HEK293T (cell line): ENCODE results near the gene ANKRD42.

Experiments used
- CTCF ChIA-PET: fragments of 350-600 bp; formaldehyde crosslinking; extraction: SDS; loops from one replicate; lab custom pipeline; 2021; ENCODE audit warnings: antibody characterized with exemption, inconsistent platforms; lab: Yijun Ruan, JAX
- POLR2A ChIA-PET: fragments of 350-600 bp; formaldehyde crosslinking; extraction: SDS; loops from one replicate; lab custom pipeline; 2020; ENCODE audit warnings: antibody characterized with exemption, inconsistent platforms; lab: Yijun Ruan, JAX
- DNase-seq: peaks from one replicate; pipeline ENCODE4 v3.0.0; 2012; ENCODE audit warnings: mixed read lengths; ENCODE audit errors: extremely low spot score
- ARNT ChIP-seq: fragments of 450-650 bp; IDR thresholded peaks from 2 replicates; pipeline ENCODE4 v1.6.1; 2017; ENCODE audit warnings: mild to moderate bottlenecking
- BHLHE40 ChIP-seq: fragments of 450-650 bp; IDR thresholded peaks from 2 replicates; pipeline ENCODE4 v1.6.1; 2016; ENCODE audit warnings: mild to moderate bottlenecking, moderate library complexity, borderline replicate concordance
- CTBP1 ChIP-seq: fragments of 450-650 bp; IDR thresholded peaks from 2 replicates; pipeline ENCODE4 v1.6.1; 2016; ENCODE audit warnings: borderline replicate concordance
- ELF4 ChIP-seq: fragments of 450-650 bp; IDR thresholded peaks from 2 replicates; pipeline ENCODE4 v1.6.1; 2017; ENCODE audit warnings: antibody characterized with exemption
- FOXA1 ChIP-seq: fragments of 450-650 bp; IDR thresholded peaks from 2 replicates; pipeline ENCODE4 v1.6.1; 2016; ENCODE audit warnings: mild to moderate bottlenecking
- FOXK2 ChIP-seq: fragments of 450-650 bp; IDR thresholded peaks from 2 replicates; pipeline ENCODE4 v1.6.1; 2016; ENCODE audit warnings: mild to moderate bottlenecking
- FOXM1 ChIP-seq: fragments of 450-650 bp; IDR thresholded peaks from 2 replicates; pipeline ENCODE4 v1.6.1; 2017; ENCODE audit warnings: mild to moderate bottlenecking, borderline replicate concordance
- HDGF ChIP-seq: fragments of 450-650 bp; IDR thresholded peaks from 2 replicates; pipeline ENCODE4 v1.6.1; 2017; ENCODE audit warnings: antibody characterized with exemption, borderline replicate concordance
- L3MBTL2 ChIP-seq: fragments of 450-650 bp; conservative IDR thresholded peaks from 2 replicates; pipeline ENCODE4 v1.6.1; 2016; ENCODE audit warnings: mild to moderate bottlenecking
- LEF1 ChIP-seq: fragments of 450-650 bp; IDR thresholded peaks from 2 replicates; pipeline ENCODE4 v1.6.1; 2017; ENCODE audit warnings: mild to moderate bottlenecking, borderline replicate concordance
- NFRKB ChIP-seq: fragments of 450-650 bp; IDR thresholded peaks from 2 replicates; pipeline ENCODE4 v1.6.1; 2016; ENCODE audit warnings: mild to moderate bottlenecking, moderate library complexity
- PKNOX1 ChIP-seq: fragments of 450-650 bp; IDR thresholded peaks from 2 replicates; pipeline ENCODE4 v1.6.1; 2016
- SP1 ChIP-seq: fragments of 450-650 bp; IDR thresholded peaks from 2 replicates; pipeline ENCODE4 v1.6.1; 2017
- SUZ12 ChIP-seq: fragments of 450-650 bp; IDR thresholded peaks from 2 replicates; pipeline ENCODE4 v1.6.1; 2016; ENCODE audit warnings: mild to moderate bottlenecking
- TARDBP ChIP-seq: fragments of 450-650 bp; IDR thresholded peaks from 2 replicates; pipeline ENCODE4 v1.6.1; 2016
- ZNF384 ChIP-seq: fragments of 450-650 bp; IDR thresholded peaks from 2 replicates; pipeline ENCODE4 v1.6.1; 2016

Gene ANKRD42

GRCh38 chr11:83156144-83156995 lies 37.1 kb upstream of the ANKRD42 start:
- DNase-seq = peak; percentile 94
- no peak for TF ChIP-seq FOXM1
- TF ChIP-seq SP1 = no peak
- no peak for TF ChIP-seq BHLHE40
- TF ChIP-seq ELF4 = no peak
- no peak for TF ChIP-seq FOXK2
- TF ChIP-seq L3MBTL2 = peak; percentile 8; the same call in 1 of the 2 replicates
- no peak for TF ChIP-seq TARDBP
- no peak for TF ChIP-seq ARNT
- peak; percentile 100 for TF ChIP-seq PKNOX1
- TF ChIP-seq FOXA1 = no peak
- no peak for TF ChIP-seq CTBP1
- TF ChIP-seq LEF1 = no peak
- TF ChIP-seq SUZ12 = no peak
- TF ChIP-seq HDGF = 0 out of 2 replicates have a peak, but pooled peaks have one; percentile 75
- TF ChIP-seq ZNF384 = no peak
- TF ChIP-seq NFRKB = no peak
- ChIA-PET CTCF (interaction anchor here (0.6 to 0.7 kb wide), 2 partner anchors 77 to 136 kb away, joined by 3 to 4 read pairs; no protein-coding TSS in a partner anchor), POLR2A (interaction anchor here (0.6 to 2.6 kb wide), 17 partner anchors 8 to 255 kb away, joined by 3 to 19 read pairs (median 5); partner anchors contain the start of genes ANKRD42, DDIAS, PRCP and RAB30)

GRCh38 chr11:83156996-83157593 lies 36.4 kb upstream of the ANKRD42 start, which contains the start of gene PCF11:
PCF11 (plus strand) TSS chr11:83157131; CDS start chr11:83157440, 309 bp downstream.
- ChIA-PET POLR2A (interaction anchor here (0.6 to 2.6 kb wide), 18 partner anchors 9 to 256 kb away, joined by 3 to 19 read pairs (median 5); partner anchors contain the start of genes ANKRD42, DDIAS, PRCP and RAB30), CTCF (interaction anchor here (0.6 kb wide), 1 partner anchor 132 kb away, joined by 3 read pairs; no protein-coding TSS in a partner anchor)
- peak; percentile 38 for DNase-seq
- TF ChIP-seq NFRKB = peak; percentile 59; the same call in 1 of the 2 replicates
- no peak for TF ChIP-seq BHLHE40
- no peak for TF ChIP-seq LEF1
- no peak for TF ChIP-seq SP1
- TF ChIP-seq ELF4 = peak; percentile 72
- 0 out of 2 replicates have a peak, but pooled peaks have one; percentile 2 for TF ChIP-seq HDGF

GRCh38 chr11:83157594-83158356 lies 35.7 kb upstream of the ANKRD42 start:
- TF ChIP-seq L3MBTL2 = peak; percentile 60
- TF ChIP-seq HDGF = no peak
- TF ChIP-seq FOXK2 = no peak
- TF ChIP-seq SUZ12 = no peak
- TF ChIP-seq BHLHE40 = no peak
- no peak for TF ChIP-seq PKNOX1
- TF ChIP-seq ARNT = no peak
- peak; percentile 72 for TF ChIP-seq NFRKB
- no peak for TF ChIP-seq LEF1
- TF ChIP-seq SP1 = no peak
- DNase-seq = peak; percentile 41
- CTCF ChIA-PET = interaction anchor here (0.6 kb wide), 1 partner anchor 131 kb away, joined by 3 read pairs; no protein-coding TSS in a partner anchor
- POLR2A ChIA-PET = interaction anchor here (1.0 to 2.6 kb wide), 13 partner anchors 10 to 257 kb away, joined by 3 to 19 read pairs (median 7); partner anchors contain the start of genes ANKRD42, DDIAS, PRCP and RAB30

- DNase-seq = no peak
- CTCF ChIA-PET = no interaction called here
- POLR2A ChIA-PET = interaction anchor here (1.4 to 2.3 kb wide), 2 partner anchors 10 to 71 kb away, joined by 3 to 19 read pairs; no protein-coding TSS in a partner anchor
These were observed 35.1 kb upstream of the ANKRD42 start for GRCh38 chr11:83158357-83158786.

More at GRCh38 chr11:83158357-83158786, 35.1 kb upstream of the ANKRD42 start:
- no peak for TF ChIP-seq TARDBP
- TF ChIP-seq FOXM1 = no peak
- TF ChIP-seq BHLHE40 = no peak
- TF ChIP-seq L3MBTL2 = no peak
- no peak for TF ChIP-seq FOXA1
- TF ChIP-seq HDGF = no peak
- TF ChIP-seq PKNOX1 = no peak
- TF ChIP-seq SP1 = no peak
- no peak for TF ChIP-seq ZNF384
- TF ChIP-seq NFRKB = no peak
- no peak for TF ChIP-seq FOXK2
- TF ChIP-seq ELF4 = no peak
